OCI-LY1 (cell line): ENCODE measurements around the gene MAST4.

ENCODE experiments used
- H2AFZ ChIP-seq: fragments of 200-600 bp; sonication (generic), shearing (Covaris generic); 2 replicates; pipeline ENCODE4 v1.6.0; 2014; ENCODE audit warnings: antibody characterized with exemption, mild to moderate bottlenecking, low read length
- H3F3A ChIP-seq: fragments of 200-600 bp; sonication (generic), shearing (Covaris generic); 2 replicates; pipeline ENCODE4 v1.6.0; 2014; ENCODE audit warnings: mild to moderate bottlenecking, antibody characterized with exemption, low read length, moderate library complexity; ENCODE audit not compliant: insufficient read depth
- H3K27ac ChIP-seq: fragments of 200-600 bp; sonication (generic); 2 replicates; pipeline ENCODE4 v1.5.1; 2014; ENCODE audit warnings: low read length, mixed run types, mild to moderate bottlenecking, low read depth; ENCODE audit not compliant: poor library complexity, severe bottlenecking
- H3K27me3 ChIP-seq: fragments of 200-600 bp; sonication (generic); 2 replicates; pipeline ENCODE4 v1.6.0; 2014; ENCODE audit warnings: antibody characterized with exemption, mild to moderate bottlenecking, low read length, moderate library complexity; ENCODE audit not compliant: insufficient read depth
- H3K36me3 ChIP-seq: fragments of 200-600 bp; sonication (generic); 2 replicates; pipeline ENCODE4 v1.6.1; 2014; ENCODE audit warnings: mild to moderate bottlenecking, antibody characterized with exemption, low read length, moderate library complexity, mixed read lengths; ENCODE audit not compliant: insufficient read depth
- H3K4me1 ChIP-seq: fragments of 200-600 bp; sonication (generic); 2 replicates; pipeline ENCODE4 v1.5.1; 2014; ENCODE audit warnings: mild to moderate bottlenecking, low read length, moderate library complexity; ENCODE audit not compliant: insufficient read depth, severe bottlenecking
- H3K4me2 ChIP-seq: fragments of 200-600 bp; sonication (generic), shearing (Covaris generic); 2 replicates; pipeline ENCODE4 v1.6.1; 2014; ENCODE audit warnings: low read length
- H3K4me3 ChIP-seq: fragments of 200-600 bp; sonication (generic); 2 replicates; pipeline ENCODE4 v1.5.1; 2014; ENCODE audit warnings: low read length, low read depth, mild to moderate bottlenecking, mixed read lengths; ENCODE audit not compliant: poor library complexity, severe bottlenecking
- H3K79me2 ChIP-seq: fragments of 200-600 bp; shearing (Covaris generic); 2 replicates; pipeline ENCODE4 v1.6.1; 2016; ENCODE audit warnings: mixed run types, low read length, mixed read lengths; ENCODE audit not compliant: insufficient read depth
- H3K9ac ChIP-seq: fragments of 200-600 bp; sonication (generic), shearing (Covaris generic); 2 replicates; pipeline ENCODE4 v1.6.1; 2014; ENCODE audit warnings: mild to moderate bottlenecking, low read length, mixed read lengths
- H3K9me2 ChIP-seq: fragments of 200-600 bp; sonication (generic), shearing (Covaris generic); 2 replicates; pipeline ENCODE4 v1.6.1; 2014; ENCODE audit warnings: low read depth, mild to moderate bottlenecking, low read length, mixed read lengths
- H3K9me3 ChIP-seq: fragments of 200-600 bp; shearing (Covaris generic); 2 replicates; pipeline ENCODE4 v1.6.1; 2014; ENCODE audit warnings: low read length, mixed read lengths
- H4K20me1 ChIP-seq: fragments of 200-600 bp; sonication (generic), shearing (Covaris generic); 2 replicates; pipeline ENCODE4 v1.6.0; 2016; ENCODE audit warnings: mild to moderate bottlenecking, low read length; ENCODE audit not compliant: insufficient read depth
- CTCF ChIP-seq: fragments of 200-600 bp; sonication (generic), shearing (Covaris generic); IDR thresholded peaks from 2 replicates; pipeline ENCODE4 v1.5.1; 2017; ENCODE audit warnings: mild to moderate bottlenecking, antibody characterized with exemption, low read length, moderate library complexity, mixed read lengths
- EZH2 ChIP-seq: fragments of 200-600 bp; sonication (generic), shearing (Covaris generic); IDR thresholded peaks from 2 replicates; pipeline ENCODE4 v1.8.0; 2017; ENCODE audit warnings: borderline replicate concordance, mixed run types, mild to moderate bottlenecking, antibody characterized with exemption, low read length, moderate library complexity, mixed read lengths

Gene MAST4

DNA sequence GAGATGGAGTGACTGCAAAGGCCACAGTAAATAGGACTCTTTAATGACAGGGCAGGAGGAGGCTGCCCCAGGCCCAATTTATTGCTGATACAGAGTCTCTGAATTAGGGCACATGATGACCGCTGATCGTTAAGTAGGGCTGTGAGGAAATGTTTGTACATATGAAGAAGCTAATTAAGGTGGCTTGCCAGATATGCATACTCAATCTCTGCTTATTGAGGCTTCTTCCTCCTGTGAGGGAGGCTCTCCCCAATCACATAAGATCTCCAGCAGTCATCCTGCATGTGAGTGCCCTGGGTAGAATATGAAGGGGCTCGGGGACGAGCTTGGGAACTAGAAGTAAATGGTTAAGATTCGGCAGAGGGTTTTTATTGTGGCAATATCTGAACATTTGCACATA lies 608.6 kb downstream of the MAST4 start:
- H4K20me1 ChIP-seq = no peaks in the 10 kb centered on the region
- peak overlapping the region; percentile 31; the same call in 1 of the 2 replicates for H2AFZ ChIP-seq
- H3F3A ChIP-seq = no peaks in the 10 kb centered on the region
- TF ChIP-seq CTCF (no peak), EZH2 (no peak)
- peak overlapping the region; percentile 42; the same call in 1 of the 2 replicates for H3K9ac ChIP-seq
- peak overlapping the region; percentile 51 for H3K4me2 ChIP-seq
- peak overlapping the region; percentile 82 for H3K27ac ChIP-seq
- H3K27me3 ChIP-seq = no peaks in the 10 kb centered on the region
- peak overlapping the region; percentile 10 for H3K4me3 ChIP-seq
- H3K79me2 ChIP-seq = no peaks in the 10 kb centered on the region
- H3K36me3 ChIP-seq = no peaks in the 10 kb centered on the region
- H3K9me3 ChIP-seq = no peaks in the 10 kb centered on the region
- peaks cover 93% of the 10 kb centered on the region for H3K4me1 ChIP-seq
- H3K9me2 ChIP-seq = no peaks in the 10 kb centered on the region

DNA sequence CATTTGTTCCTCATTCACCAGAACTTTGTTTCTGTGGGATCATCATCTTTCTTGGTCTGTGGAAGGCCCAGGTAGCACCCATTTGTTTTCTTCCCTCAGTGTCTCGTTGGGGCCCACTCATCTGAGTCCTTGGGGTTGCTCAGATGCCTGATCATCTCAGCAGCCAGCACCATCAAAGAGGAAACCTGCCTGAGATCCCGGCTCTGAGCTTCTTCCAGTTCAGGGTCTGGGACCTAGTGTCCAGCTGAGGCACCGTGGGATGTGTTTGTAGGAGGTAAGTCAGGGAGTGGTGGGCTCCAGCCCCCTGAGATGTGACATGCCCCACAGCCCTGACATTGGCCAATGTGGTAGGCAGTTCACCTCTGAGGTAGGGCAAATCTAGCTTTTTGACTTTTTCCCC lies 609.8 kb downstream of the MAST4 start:
- Histone ChIP-seq H2AFZ (peak overlapping the region; percentile 68), H3K4me3 (peak overlapping the region; percentile 27), H4K20me1 (no peaks in the 10 kb centered on the region), H3K27me3 (no peaks in the 10 kb centered on the region), H3K79me2 (no peaks in the 10 kb centered on the region), H3K9me2 (no peaks in the 10 kb centered on the region), H3K36me3 (no peaks in the 10 kb centered on the region), H3F3A (no peaks in the 10 kb centered on the region), H3K27ac (peak overlapping the region; percentile 82), H3K9me3 (no peaks in the 10 kb centered on the region), H3K4me2 (peak overlapping the region; percentile 51), H3K4me1 (peaks cover 81% of the 10 kb centered on the region), H3K9ac (peak overlapping the region; percentile 42; the same call in 1 of the 2 replicates)
- TF ChIP-seq EZH2 (no peak), CTCF (no peak)

- peak overlapping the region; percentile 51 for H3K4me2 ChIP-seq
- H4K20me1 ChIP-seq = no peaks in the 10 kb centered on the region
- no peaks in the 10 kb centered on the region for H3K79me2 ChIP-seq
- peak overlapping the region; percentile 27 for H3K4me3 ChIP-seq
- H3K27ac ChIP-seq = peak overlapping the region; percentile 82
- peaks cover 77% of the 10 kb centered on the region for H3K4me1 ChIP-seq
- H3F3A ChIP-seq = no peaks in the 10 kb centered on the region
- H3K36me3 ChIP-seq = no peaks in the 10 kb centered on the region
- TF ChIP-seq EZH2 (no peak), CTCF (no peak)
- H2AFZ ChIP-seq = peak overlapping the region; percentile 68
- H3K9ac ChIP-seq = peak overlapping the region; percentile 42; the same call in 1 of the 2 replicates
- H3K27me3 ChIP-seq = no peaks in the 10 kb centered on the region
- H3K9me2 ChIP-seq = no peaks in the 10 kb centered on the region
- H3K9me3 ChIP-seq = no peaks in the 10 kb centered on the region
Measured at GRCh38 chr5:67206461-67206860, 610.3 kb downstream of the MAST4 start.
